ENCODE measurements around the gene WDR59.

WDR59 gene

GRCh38 chr16:74902161-74902560 is 82.8 kb downstream of the WDR59 start:
- DNase-seq, result no peak

DNA sequence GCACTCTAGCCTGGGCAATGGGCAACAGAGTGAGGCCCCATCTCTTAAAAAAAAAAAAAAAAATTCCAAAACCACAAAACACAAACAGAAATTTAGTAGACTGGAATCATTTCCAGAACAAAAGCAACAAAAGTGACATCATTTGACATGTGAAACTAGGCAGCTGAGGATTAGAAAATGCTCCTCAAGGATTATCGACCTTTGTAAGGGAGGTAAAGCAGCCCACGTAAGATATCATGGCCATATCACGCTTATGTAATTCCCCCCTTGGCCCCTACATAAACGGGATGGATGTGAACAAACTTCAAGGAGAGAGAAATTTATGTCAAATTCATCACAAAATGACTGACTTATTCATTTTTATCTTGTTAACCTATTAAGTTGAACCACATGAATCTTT is 83.3 kb downstream of the WDR59 start:
- DNase-seq, result no peak

GRCh38 chr16:74899816-74900215 is 85.1 kb downstream of the WDR59 start:
- DNase-seq, result no peak

GRCh38 chr16:74898659-74899058 is 86.3 kb downstream of the WDR59 start:
- no peak for DNase-seq

- DNase-seq, result no peak
These were observed 88.2 kb downstream of the WDR59 start for GRCh38 chr16:74896389-74897370.

DNA sequence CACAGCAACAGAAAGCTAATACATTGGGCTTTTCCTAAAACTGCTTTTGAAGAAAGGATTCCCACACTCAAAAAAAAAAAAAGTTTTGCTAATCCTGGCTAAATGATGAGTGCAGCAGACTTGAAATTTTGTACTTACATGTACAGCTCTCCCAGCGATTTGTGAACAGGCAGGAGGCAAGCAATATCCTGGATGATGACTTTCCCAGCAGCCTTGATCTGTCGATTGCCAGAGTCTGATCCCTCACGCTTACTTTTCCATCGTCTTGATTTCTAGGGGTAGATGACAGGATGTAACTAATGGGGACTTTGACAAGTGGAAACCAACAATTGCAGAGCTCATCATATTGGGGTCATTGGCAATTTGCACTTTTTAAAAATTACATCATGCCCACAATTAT is 91.4 kb downstream of the WDR59 start:
- no peak for DNase-seq

GRCh38 chr16:74892574-74893461 is 92.1 kb downstream of the WDR59 start:
- DNase-seq, result no peak

- no peak for DNase-seq
These were observed 96.0 kb downstream of the WDR59 start for GRCh38 chr16:74888888-74889287.

DNA sequence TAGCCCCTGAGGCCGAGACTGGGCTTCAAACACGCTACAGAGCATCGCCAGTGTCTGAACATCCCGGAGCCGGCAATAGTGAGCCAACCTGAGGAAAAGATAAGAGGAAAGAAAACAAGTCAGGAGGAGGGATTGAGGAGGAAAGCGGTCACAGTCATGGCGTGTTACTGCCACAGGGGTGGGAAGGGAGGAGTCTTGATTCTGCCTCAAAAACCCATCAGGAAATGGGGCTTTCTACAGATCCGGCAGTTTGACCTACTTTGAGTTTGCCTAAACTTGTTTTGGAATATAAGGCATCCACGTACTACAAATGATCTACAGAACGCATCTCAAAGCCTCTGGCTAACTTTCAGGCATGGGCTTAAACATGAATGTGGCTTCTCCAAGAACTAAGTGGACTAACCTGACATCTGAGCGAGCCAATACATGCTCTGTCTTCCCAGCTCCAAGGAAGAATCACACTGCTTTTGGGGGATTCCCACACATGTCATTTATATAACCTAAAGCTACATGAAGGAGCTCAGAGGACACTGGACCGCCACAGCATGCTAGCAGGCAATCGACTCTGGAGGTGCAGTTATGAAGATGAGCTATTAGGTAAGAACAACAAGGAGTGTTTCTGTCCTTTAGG is 96.6 kb downstream of the WDR59 start:
- DNase-seq, result no peak

- no peak for DNase-seq
These were observed 97.8 kb downstream of the WDR59 start for GRCh38 chr16:74887084-74887483.

DNA sequence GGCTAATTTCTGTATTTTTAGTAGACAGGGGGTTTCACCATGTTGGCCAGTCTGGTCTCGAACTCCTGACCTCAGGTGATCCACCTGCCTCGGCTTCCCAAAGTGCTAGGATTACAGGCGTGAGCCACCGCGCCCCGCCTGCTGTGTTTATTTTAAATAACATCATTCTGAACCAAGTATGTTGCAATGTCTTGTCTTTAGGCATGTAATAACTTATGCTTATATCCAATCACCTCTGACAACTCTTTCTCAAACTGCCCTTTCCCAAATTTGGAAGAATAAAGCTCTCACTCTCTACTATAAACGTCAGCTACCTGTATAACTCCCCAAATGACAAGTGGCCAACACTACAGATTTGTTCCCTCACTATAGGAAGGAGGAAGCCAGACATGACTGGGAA is 107.2 kb downstream of the WDR59 start:
- no peak for DNase-seq

GRCh38 chr16:74874912-74875546 is 109.9 kb downstream of the WDR59 start:
- DNase-seq, result no peak

- no peak for DNase-seq
These were observed 110.8 kb downstream of the WDR59 start for GRCh38 chr16:74874123-74874522.

DNA sequence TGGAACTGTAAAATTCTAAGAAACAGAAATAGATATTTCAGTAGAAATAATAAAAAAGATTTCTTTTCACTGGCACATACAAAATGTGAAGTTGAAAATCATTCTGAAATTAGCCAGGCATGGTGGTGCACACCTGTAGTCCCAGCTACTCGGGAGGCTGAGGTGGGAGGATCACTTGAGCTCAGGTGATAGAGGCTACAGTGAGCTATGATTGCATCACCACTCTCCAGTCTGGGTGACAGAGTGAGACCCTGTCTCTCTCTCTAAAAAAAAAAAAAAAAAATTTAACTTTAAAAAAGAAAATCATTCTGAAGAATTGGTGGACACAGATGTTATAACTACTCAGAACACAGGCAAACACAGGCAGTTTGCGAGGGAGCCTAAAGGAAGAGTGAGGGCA is 112.6 kb downstream of the WDR59 start:
- no peak for DNase-seq

DNA sequence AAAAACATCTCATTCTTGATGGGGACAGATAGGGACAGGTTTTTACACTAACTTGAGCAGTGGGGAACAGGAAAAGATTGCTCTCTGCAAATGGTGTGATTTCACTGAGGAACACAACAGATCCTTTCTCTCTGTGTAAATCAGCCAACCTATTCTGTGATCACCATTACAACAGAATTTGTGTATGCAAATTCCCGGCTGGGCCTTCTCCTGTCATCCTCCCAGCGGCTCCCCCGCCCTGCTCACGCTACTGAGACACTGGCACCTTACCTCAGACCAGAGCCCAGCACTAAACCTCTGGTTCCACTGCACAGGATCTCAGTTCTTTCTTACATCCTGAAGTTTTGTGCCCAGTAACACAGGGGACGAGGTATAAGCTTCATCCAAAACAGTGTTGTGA is 113.3 kb downstream of the WDR59 start:
- DNase-seq, result no peak

DNA sequence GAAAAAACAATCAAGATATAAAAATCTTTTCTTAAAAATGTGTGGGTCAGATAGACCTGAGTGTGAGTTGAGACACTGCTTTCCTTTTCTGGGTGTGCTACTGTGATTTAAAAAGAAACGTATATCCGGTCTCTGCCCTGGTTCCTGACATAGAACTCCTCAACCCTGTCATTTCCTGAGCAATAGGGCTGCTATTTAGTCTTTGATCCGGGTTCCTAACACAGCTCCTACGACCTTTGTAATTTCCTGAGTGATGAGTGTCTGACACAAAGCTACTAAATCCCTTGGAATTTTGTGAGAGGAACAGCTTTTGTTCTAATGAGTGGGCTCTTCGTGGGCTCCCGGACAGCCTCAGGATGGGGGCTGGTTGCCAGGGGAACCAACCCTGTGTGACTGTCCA is 116.4 kb downstream of the WDR59 start:
- no peak for DNase-seq

DNA sequence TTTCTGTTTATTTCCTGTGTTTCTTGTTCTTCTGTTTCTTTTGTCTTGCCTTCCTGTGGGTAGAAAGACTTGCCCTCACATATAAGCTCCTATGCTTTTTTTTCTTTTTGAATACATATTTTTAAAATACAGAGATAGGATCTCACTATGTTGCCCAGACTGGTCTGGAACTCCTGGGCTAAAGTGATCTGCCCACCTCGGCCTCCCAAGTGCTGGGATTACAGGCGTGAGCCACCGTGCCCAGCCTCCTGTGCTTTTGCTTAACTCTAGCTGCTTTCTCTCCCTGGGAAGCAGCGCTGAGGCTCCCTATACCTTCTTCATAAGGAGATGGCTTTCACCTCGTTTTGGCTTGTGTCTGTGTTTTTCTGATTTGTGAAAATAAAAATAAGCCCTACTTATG is 116.9 kb downstream of the WDR59 start:
- DNase-seq, result no peak

DNA sequence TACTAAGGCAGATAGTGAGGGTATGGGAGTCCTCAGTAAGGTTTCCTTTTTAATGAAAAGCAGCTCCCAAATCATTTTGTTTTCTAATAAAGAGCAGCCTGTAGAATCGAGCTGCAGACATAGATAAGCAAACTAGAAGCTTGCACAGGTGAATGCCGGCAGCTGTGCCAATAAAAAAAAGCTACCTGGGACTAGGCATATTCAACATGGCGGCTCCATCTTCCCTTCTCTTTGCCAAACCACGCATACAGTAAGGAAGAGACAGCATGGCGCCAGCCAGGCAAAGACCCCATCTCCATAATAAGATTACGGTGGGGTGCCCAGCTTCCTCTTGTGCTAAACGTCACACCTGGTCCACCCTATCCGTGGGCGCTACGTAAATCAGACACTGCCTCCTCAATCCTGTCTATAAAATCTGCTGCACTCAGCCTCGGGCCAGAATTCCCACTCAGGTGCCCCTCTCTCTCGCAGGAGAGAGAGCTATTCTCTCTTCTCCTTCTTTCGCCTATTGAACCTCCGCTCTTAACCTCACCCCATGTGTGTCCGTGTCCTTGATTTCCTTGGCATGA is 117.6 kb downstream of the WDR59 start:
- no peak for DNase-seq

DNA sequence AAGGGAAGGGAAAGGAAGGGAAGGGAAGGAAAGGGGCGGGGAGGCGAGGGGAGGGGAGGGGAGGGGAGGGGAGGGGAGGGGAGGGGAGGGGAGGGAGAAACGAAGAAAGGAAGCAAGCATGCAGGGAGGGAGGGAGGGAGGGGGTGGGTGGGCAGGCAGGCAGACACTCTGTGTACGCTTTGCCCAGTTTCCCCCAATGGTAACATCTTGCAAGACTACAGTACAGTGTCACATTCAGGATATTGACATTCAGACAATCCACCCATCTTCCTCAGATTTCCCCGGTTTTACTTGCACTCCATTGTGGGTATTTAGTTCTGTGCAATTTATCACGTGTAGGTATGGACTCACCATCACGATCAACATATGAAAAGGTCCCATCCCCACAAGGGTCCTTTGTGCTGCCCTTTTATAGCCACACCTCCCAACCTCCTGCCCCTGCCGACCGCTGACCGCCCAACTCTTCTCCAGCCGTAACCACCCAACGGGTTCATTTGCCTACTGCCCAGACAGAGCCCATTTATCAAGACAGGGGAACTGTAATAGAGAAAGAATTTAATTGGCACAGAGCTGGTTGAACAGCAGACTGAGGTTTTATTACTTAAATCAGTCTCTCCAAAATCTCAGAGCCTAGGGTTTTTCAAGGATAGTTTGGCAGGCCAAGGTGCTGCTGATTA is 118.9 kb downstream of the WDR59 start:
- no peak for DNase-seq

- DNase-seq, result peak in 1 of 2 experiments; percentile 26
These were observed 122.1 kb downstream of the WDR59 start for GRCh38 chr16:74862743-74863244.

GRCh38 chr16:74852500-74852875 is 132.4 kb downstream of the WDR59 start:
- DNase-seq, result no peak

- no peak for DNase-seq
These were observed 134.9 kb downstream of the WDR59 start for GRCh38 chr16:74850027-74850426.

All from cerebellar nuclear complex (tissue), 1 donor.